ENCODE measurements around the gene FMNL1.
"Not testable (repeated sequence)": the region's sequence is repeated elsewhere in the genome, so short reads cannot be mapped to it uniquely, and the experiment has no call there.

FMNL1 gene

GRCh38 chr17:45197108-45197507 lies 24.6 kb upstream of the FMNL1 start:
- Histone ChIP-seq H3K36me3 (ENCODE audit: control insufficient read depth, insufficient read depth, low read length, severe bottlenecking) (no peaks in the 10 kb centered on the region), H3K9ac (ENCODE audit: low read length) (peak overlapping the region; percentile 62), H3K27me3 (replicated peaks; ENCODE audit: control insufficient read depth, insufficient read depth, low read length) (no peaks in the 10 kb centered on the region), H3K4me1 (ENCODE audit: control insufficient read depth, insufficient read depth, low read length) (peaks cover 36% of the 10 kb centered on the region), H3K4me3 (ENCODE audit: low read length) (no peak overlapping the region), H3K9me3 (ENCODE audit: control insufficient read depth, low read length) (no peaks in the 10 kb centered on the region)
- no peak for DNase-seq (ENCODE audit: low read depth)

DNA sequence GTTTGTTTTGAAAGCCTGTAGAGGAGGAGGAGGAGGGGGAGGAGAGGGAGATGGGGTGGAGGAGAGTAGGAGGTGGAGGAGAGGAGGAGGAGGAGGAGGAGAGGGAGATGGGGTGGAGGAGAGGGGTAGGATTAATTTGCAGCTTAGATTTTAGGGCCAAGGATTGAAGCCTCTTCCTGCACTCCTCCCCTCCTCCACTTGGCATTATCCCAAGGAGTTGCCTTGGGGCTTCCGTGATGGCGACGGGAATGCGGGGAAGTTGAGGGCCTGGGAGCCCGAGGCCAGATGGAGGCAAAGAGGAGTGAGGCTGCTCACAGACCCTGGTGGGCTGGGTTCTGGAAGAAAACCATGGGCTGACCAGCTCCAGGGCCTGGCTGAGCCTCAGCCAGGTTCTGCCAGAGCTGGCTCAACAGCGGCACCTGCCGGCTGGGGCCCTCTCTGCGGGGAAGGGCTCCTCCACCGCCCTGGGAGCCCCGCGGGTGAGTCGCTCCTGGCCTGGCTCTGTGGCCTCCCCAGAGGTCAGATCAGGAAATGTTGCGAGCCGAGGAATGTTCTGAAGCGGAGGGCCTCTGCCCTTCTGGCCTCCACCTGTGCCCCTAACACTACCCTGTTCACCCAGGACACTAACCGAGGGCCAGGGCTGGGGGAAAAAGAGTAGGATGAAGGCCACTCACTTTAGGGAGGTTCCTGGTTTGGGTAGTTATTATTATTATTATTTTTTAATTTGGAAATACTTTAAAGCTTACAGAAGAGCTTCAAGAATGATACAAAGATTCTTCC lies 23.9 kb upstream of the FMNL1 start:
- H3K36me3 ChIP-seq (ENCODE audit: control insufficient read depth, insufficient read depth, low read length, severe bottlenecking): no peaks in the 10 kb centered on the region
- H3K9me3 ChIP-seq (ENCODE audit: control insufficient read depth, low read length): no peaks in the 10 kb centered on the region
- H3K27me3 ChIP-seq (replicated peaks; ENCODE audit: control insufficient read depth, insufficient read depth, low read length): no peaks in the 10 kb centered on the region
- H3K4me1 ChIP-seq (ENCODE audit: control insufficient read depth, insufficient read depth, low read length): peaks cover 38% of the 10 kb centered on the region
- peak; percentile 96 for DNase-seq (ENCODE audit: low read depth)
- H3K9ac ChIP-seq (ENCODE audit: low read length): peak overlapping the region; percentile 62
- H3K4me3 ChIP-seq (ENCODE audit: low read length): no peak overlapping the region

DNA sequence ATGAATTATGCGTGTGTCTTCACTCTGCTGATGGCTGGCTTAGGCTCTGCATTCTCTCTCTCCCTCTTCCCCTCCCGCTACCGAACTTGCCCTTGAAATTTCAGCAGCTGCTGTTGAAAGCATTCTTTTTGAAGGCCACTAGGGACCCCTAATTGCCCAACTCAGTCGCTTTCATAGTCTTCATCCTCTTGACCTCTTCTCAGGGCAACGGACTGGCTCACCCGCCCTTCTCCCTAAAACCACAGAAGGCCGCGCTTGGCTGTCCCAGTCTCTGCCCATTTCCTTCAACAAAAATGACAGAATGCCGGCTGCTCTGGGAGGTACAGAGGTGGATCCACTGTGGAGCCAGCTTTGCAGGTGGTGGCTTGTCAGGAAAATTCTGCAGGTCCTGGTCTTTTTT lies 21.0 kb upstream of the FMNL1 start:
- peak; percentile 14 for DNase-seq (ENCODE audit: low read depth)
- no peaks in the 10 kb centered on the region for H3K27me3 ChIP-seq (replicated peaks; ENCODE audit: control insufficient read depth, insufficient read depth, low read length)
- H3K4me3 ChIP-seq (ENCODE audit: low read length): no peak overlapping the region
- peak overlapping the region; percentile 5 for H3K9ac ChIP-seq (ENCODE audit: low read length)
- peaks cover 38% of the 10 kb centered on the region for H3K4me1 ChIP-seq (ENCODE audit: control insufficient read depth, insufficient read depth, low read length)
- H3K9me3 ChIP-seq (ENCODE audit: control insufficient read depth, low read length): no peaks in the 10 kb centered on the region
- no peaks in the 10 kb centered on the region for H3K36me3 ChIP-seq (ENCODE audit: control insufficient read depth, insufficient read depth, low read length, severe bottlenecking)

DNA sequence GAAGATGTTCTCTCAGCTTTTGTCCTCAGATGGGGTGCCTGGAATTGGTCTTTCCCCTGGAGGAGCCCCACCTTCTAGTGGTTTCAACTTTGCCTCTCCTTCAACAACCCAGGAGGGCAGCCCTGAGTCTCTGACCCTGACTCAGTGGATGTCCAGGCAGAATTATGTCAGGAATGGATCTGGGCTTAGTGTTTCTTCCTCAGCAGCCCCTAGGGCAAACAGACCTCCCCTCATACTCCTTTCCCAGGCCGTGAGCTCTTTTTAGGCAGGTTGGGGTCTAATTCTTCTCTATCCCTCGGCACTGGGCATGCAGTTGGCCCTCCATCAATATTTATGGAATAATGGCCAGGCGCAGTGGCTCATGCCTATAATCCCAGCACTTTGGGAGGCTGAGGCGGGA lies 20.2 kb upstream of the FMNL1 start:
- DNase-seq (ENCODE audit: low read depth): no peak
- Histone ChIP-seq H3K27me3 (replicated peaks; ENCODE audit: control insufficient read depth, insufficient read depth, low read length) (no peaks in the 10 kb centered on the region), H3K4me3 (ENCODE audit: low read length) (no peak overlapping the region), H3K36me3 (ENCODE audit: control insufficient read depth, insufficient read depth, low read length, severe bottlenecking) (no peaks in the 10 kb centered on the region), H3K9ac (ENCODE audit: low read length) (peak overlapping the region; percentile 5), H3K4me1 (ENCODE audit: control insufficient read depth, insufficient read depth, low read length) (peaks cover 38% of the 10 kb centered on the region), H3K9me3 (ENCODE audit: control insufficient read depth, low read length) (no peaks in the 10 kb centered on the region)

GRCh38 chr17:45201880-45202279 lies 19.8 kb upstream of the FMNL1 start:
- H3K4me1 ChIP-seq (ENCODE audit: control insufficient read depth, insufficient read depth, low read length): peaks cover 38% of the 10 kb centered on the region
- H3K4me3 ChIP-seq (ENCODE audit: low read length); H3K36me3 ChIP-seq (ENCODE audit: control insufficient read depth, insufficient read depth, low read length, severe bottlenecking); H3K9me3 ChIP-seq (ENCODE audit: control insufficient read depth, low read length); H3K9ac ChIP-seq (ENCODE audit: low read length); H3K27me3 ChIP-seq (replicated peaks; ENCODE audit: control insufficient read depth, insufficient read depth, low read length): not testable (repeated sequence)
- DNase-seq (ENCODE audit: low read depth): peak; percentile 39

DNA sequence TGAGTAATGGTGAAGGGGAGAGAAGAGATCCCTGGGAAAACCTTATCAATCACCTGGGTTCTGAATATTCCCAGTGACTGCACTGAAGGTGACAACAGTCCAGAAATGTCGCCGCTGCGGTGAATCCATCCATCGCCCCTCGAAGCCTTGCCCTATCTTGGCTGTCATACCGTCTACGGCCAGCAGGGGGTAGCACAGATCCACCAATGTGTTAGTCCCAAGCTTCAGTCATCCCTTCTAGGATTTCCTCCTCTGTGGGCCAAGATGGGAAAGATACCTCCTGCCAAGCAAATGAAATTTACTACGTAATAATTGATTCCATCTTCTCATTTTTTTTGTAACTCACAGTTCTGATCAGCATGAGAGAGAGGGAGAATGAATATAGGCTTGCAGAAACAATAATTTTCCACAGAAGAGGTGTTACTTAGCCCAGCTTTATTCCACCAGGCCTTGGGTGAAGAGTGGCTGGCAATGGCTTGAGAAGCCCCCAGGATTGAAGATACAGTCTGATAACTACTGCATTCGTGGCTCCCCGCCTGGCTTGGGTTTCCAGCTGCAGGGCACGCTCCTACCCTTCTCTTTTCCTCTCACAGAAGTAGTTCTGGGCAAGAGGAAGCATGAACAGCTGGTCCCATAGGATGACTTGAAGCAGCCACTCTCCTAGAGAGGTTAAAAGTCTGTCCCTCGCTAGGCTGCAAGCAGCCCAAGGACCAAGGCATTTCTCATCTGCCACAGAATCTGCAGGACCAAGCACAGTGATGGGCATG lies 2.6 kb upstream of the FMNL1 start:
- Histone ChIP-seq H3K4me1 (ENCODE audit: control insufficient read depth, insufficient read depth, low read length) (peaks cover 6% of the 10 kb centered on the region), H3K4me3 (ENCODE audit: low read length) (no peak overlapping the region), H3K9me3 (ENCODE audit: control insufficient read depth, low read length) (no peaks in the 10 kb centered on the region), H3K27me3 (replicated peaks; ENCODE audit: control insufficient read depth, insufficient read depth, low read length) (peaks cover 9% of the 10 kb centered on the region), H3K36me3 (ENCODE audit: control insufficient read depth, insufficient read depth, low read length, severe bottlenecking) (no peaks in the 10 kb centered on the region), H3K9ac (ENCODE audit: low read length) (no peak overlapping the region)
- DNase-seq (ENCODE audit: low read depth): peak; percentile 95

GRCh38 chr17:45220079-45220478 lies 1.6 kb upstream of the FMNL1 start:
- Histone ChIP-seq H3K27me3 (replicated peaks; ENCODE audit: control insufficient read depth, insufficient read depth, low read length) (peaks cover 9% of the 10 kb centered on the region), H3K4me3 (ENCODE audit: low read length) (no peak overlapping the region), H3K36me3 (ENCODE audit: control insufficient read depth, insufficient read depth, low read length, severe bottlenecking) (no peaks in the 10 kb centered on the region), H3K4me1 (ENCODE audit: control insufficient read depth, insufficient read depth, low read length) (peaks cover 6% of the 10 kb centered on the region), H3K9me3 (ENCODE audit: control insufficient read depth, low read length) (no peaks in the 10 kb centered on the region), H3K9ac (ENCODE audit: low read length) (no peak overlapping the region)
- DNase-seq (ENCODE audit: low read depth): no peak

DNA sequence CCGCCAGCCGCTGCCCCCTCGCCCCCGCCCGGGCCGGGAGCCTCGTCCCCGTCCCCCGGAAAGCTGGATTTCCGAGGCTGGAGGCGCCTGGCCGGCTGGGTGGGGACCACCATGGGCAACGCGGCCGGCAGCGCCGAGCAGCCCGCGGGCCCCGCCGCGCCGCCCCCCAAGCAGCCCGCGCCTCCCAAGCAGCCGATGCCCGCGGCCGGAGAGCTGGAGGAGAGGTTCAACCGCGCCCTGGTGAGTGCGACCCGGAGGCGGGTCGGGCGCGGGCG lies 266 bp downstream of the FMNL1 start:
- H3K27me3 ChIP-seq (replicated peaks; ENCODE audit: control insufficient read depth, insufficient read depth, low read length): peaks cover 9% of the 10 kb centered on the region
- H3K9ac ChIP-seq (ENCODE audit: low read length): peak overlapping the region; percentile 54
- peaks cover 6% of the 10 kb centered on the region for H3K4me1 ChIP-seq (ENCODE audit: control insufficient read depth, insufficient read depth, low read length)
- no peaks in the 10 kb centered on the region for H3K9me3 ChIP-seq (ENCODE audit: control insufficient read depth, low read length)
- H3K36me3 ChIP-seq (ENCODE audit: control insufficient read depth, insufficient read depth, low read length, severe bottlenecking): no peaks in the 10 kb centered on the region
- H3K4me3 ChIP-seq (ENCODE audit: low read length): peak overlapping the region; percentile 47
- peak; percentile 37 for DNase-seq (ENCODE audit: low read depth)

- Histone ChIP-seq H3K4me1 (ENCODE audit: control insufficient read depth, insufficient read depth, low read length) (peaks cover 6% of the 10 kb centered on the region), H3K4me3 (ENCODE audit: low read length) (peak overlapping the region; percentile 47), H3K27me3 (replicated peaks; ENCODE audit: control insufficient read depth, insufficient read depth, low read length) (peaks cover 9% of the 10 kb centered on the region), H3K9ac (ENCODE audit: low read length) (peak overlapping the region; percentile 54), H3K36me3 (ENCODE audit: control insufficient read depth, insufficient read depth, low read length, severe bottlenecking) (no peaks in the 10 kb centered on the region), H3K9me3 (ENCODE audit: control insufficient read depth, low read length) (no peaks in the 10 kb centered on the region)
- DNase-seq (ENCODE audit: low read depth): no peak
These were observed 757 bp downstream of the FMNL1 start for GRCh38 chr17:45222289-45222995.

DNA sequence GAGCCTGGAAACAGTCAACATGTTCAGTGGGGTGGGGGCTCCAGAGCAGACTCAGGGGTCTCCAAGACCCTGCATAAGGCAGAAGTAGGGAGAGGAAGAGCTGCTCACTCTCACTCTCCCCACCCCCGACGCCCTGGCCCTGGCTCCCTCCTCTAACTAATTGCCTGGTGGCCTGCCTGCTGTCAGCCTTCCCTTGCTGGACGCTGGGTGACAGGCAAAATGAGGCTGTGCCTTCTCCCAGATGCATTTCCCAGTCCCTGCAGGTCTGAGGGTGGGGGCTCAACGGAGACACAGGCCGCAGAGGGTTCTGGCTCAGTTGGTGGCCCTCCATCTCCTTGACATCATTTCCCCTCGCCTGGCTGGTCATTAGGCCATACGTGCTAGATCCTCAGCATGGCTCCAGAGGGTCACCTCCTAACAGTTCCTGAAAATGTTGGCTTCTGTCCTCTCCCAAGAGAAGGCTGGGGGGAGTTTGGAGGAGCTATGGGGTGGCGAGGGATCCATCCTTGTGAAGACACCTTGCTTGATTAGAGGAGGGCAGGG lies 1.4 kb downstream of the FMNL1 start:
- H3K9ac ChIP-seq (ENCODE audit: low read length): no peak overlapping the region
- no peak for DNase-seq (ENCODE audit: low read depth)
- H3K9me3 ChIP-seq (ENCODE audit: control insufficient read depth, low read length): no peaks in the 10 kb centered on the region
- H3K4me1 ChIP-seq (ENCODE audit: control insufficient read depth, insufficient read depth, low read length): peaks cover 6% of the 10 kb centered on the region
- no peaks in the 10 kb centered on the region for H3K36me3 ChIP-seq (ENCODE audit: control insufficient read depth, insufficient read depth, low read length, severe bottlenecking)
- H3K4me3 ChIP-seq (ENCODE audit: low read length): no peak overlapping the region
- H3K27me3 ChIP-seq (replicated peaks; ENCODE audit: control insufficient read depth, insufficient read depth, low read length): peaks cover 9% of the 10 kb centered on the region

Data from adipocyte (in vitro differentiated cells).